Pulmonary artery endothelial cell (primary cell): ENCODE results near the gene ARL14EP. TPM values are rescaled to one million over a fixed set of nuclear protein-coding genes. Genes with fewer than 3 reads are reported as not detected.

ENCODE experiments used
- DNase-seq: peaks from one replicate; pipeline ENCODE4 v3.0.0-alpha.2; 2011; ENCODE audit warnings: low read depth, low spot score
- total RNA-seq: library from RNA; depleted of rRNA; stranded (reverse); fragments of >200 nt; gene quantifications from 2 replicates; pipeline ENCODE4 v1.2.3, GENCODE V29; 2014

The ARL14EP gene
- total RNA-seq, 1 donor from 2014 or later: 25.1 TPM

- DNase-seq: no peak
These were observed 4.0 kb downstream of the ARL14EP start for GRCh38 chr11:30326906-30327305.

- no peak for DNase-seq
These were observed 5.8 kb downstream of the ARL14EP start for GRCh38 chr11:30328681-30329080.

- no peak for DNase-seq
These were observed 6.4 kb downstream of the ARL14EP start for GRCh38 chr11:30329150-30329940.

GRCh38 chr11:30333405-30333804, 10.5 kb downstream of the ARL14EP start:
- no peak for DNase-seq

- no peak for DNase-seq
These were observed 19.8 kb downstream of the ARL14EP start for GRCh38 chr11:30342736-30343166.

GRCh38 chr11:30344085-30344484, 21.2 kb downstream of the ARL14EP start:
- DNase-seq: no peak

- DNase-seq: no peak
These were observed 22.7 kb downstream of the ARL14EP start for GRCh38 chr11:30345644-30346043.

- no peak for DNase-seq
These were observed 23.3 kb downstream of the ARL14EP start for GRCh38 chr11:30346068-30346688.

- no peak for DNase-seq
These were observed 25.1 kb downstream of the ARL14EP start for GRCh38 chr11:30348035-30348434.

GRCh38 chr11:30349885-30350284, 27.0 kb downstream of the ARL14EP start:
- DNase-seq: no peak

- no peak for DNase-seq
These were observed 27.5 kb downstream of the ARL14EP start for GRCh38 chr11:30350384-30350783.

- no peak for DNase-seq
These were observed 28.2 kb downstream of the ARL14EP start for GRCh38 chr11:30351061-30351460.

- no peak for DNase-seq
These were observed 33.5 kb downstream of the ARL14EP start for GRCh38 chr11:30356391-30356790.

GRCh38 chr11:30357872-30358271, 35.0 kb downstream of the ARL14EP start:
- no peak for DNase-seq

GRCh38 chr11:30358536-30358935, 35.6 kb downstream of the ARL14EP start:
- DNase-seq: no peak

- no peak for DNase-seq
These were observed 37.8 kb downstream of the ARL14EP start for GRCh38 chr11:30360741-30361140.

- DNase-seq: no peak
These were observed 41.4 kb downstream of the ARL14EP start for GRCh38 chr11:30364139-30364836.

GRCh38 chr11:30364837-30365482, 42.1 kb downstream of the ARL14EP start:
- no peak for DNase-seq

- no peak for DNase-seq
These were observed 43.1 kb downstream of the ARL14EP start for GRCh38 chr11:30365793-30366517.

- DNase-seq: no peak
These were observed 45.5 kb downstream of the ARL14EP start for GRCh38 chr11:30368394-30368793.

GRCh38 chr11:30370164-30370563, 47.3 kb downstream of the ARL14EP start:
- DNase-seq: no peak
